ENCODE data around the gene TRAPPC2B.

Gene TRAPPC2B

DNA sequence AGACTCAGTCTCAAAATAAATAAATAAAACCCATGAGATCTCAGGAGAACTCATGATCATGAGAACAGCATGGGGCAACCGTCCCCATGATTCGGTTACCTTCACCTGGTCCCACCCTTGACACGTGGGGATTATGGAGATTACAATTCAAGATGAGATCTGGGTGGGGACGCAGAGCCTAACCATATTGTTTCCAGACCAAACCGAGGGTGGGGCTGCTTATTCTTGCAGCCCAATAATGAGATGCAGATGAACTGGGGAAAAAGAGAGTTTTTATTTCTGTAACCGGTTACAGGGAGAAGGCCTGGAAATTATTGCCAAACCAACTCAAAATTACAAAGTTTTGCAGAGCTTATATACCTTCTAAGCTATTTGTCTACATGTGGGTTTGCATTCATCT is 12.8 kb downstream of the TRAPPC2B start:
- no peak for DNase-seq

DNA sequence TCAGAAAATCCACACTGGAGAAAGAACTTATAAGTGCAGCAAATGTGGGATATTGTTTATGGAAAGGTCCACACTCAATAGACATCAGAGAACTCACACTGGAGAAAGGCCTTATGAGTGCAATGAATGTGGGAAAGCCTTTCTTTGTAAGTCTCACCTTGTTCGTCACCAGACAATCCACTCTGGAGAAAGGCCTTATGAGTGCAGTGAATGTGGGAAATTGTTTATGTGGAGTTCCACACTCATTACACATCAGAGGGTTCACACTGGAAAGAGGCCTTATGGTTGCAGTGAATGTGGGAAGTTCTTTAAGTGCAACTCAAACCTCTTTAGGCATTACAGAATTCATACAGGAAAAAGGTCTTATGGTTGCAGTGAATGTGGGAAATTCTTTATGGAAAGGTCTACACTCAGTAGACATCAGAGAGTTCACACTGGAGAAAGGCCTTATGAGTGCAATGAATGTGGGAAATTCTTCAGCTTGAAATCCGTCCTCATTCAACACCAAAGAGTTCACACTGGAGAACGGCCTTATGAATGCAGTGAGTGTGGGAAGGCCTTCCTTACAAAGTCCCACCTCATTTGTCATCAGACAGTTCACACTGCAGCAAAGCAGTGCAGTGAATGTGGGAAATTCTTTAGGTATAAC is 14.3 kb downstream of the TRAPPC2B start:
- no peak for DNase-seq

DNA sequence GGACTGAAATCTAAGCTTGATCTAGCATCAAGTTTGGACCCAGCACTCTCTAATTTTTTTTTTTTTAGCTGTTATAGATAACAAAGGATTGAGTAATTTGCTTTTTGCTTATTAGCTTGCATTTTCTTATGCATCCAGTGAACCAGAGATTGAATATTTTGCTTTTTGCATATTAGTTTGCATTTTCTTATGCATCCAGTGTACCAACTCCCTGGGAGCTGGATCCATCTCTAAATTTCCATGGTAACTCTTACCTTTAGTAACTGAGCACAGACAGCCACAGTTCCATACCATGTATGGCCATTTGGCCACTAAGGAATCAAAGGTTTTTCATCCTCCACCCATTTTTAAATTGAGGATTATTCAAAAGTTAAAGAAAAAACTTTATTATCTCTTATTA is 17.6 kb downstream of the TRAPPC2B start:
- no peak for DNase-seq

DNA sequence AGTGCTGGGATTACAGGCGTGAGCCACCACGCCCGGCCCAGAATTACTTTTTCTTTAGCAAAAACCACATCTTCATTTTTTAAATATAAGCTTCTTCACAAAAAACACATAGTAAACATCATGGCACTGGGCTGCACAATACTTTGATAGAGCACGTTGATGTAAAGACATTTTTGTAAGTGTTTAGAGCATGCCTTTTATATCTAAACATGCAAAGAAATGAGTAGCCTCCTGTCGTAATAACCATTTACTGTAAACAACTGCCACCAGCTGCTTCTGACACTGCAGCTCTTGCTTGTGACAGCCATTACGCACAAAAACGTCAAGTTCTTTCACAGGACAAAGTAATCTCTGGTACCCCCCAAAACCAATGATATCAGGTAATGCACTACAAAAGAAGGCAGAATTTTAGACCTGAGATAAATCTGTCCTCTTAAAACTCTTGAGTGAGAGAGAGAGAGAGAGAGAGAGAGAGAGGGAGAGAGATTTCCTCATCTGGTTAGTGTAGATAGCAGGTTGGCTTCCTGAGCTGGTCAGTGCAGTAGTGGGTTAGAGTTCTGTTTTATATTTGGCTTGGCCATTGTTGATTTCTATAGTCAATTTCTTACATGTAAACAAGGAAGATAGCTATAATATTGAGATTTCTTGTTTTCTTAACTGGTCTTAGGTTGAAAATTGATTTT is 19.6 kb downstream of the TRAPPC2B start:
- DNase-seq = peak; percentile 48

DNA sequence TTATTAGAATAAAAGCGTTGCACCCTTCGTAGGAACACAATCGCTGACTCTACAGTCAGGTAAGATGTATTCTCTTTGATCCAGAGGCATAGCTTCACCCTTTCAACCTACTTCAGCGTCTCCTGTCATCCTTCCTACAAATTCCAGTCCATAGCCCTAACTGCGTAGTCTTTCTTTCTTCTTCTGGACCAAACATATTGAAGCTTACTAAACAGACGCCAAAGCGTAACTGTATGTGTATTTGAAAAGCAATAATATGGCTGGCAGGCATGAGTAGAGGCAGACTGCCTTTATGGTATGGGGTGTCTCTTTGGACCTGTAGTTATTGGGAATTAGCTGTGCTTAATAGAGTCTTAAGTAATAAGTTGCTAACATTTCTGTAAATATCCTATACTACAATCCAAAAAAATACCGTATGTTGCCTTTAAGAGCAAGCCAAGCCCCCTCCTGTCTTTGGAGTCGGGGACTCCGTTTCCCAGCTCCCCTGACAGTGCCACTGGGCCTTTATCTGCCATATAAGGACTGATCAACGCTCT is 25.9 kb downstream of the TRAPPC2B start:
- DNase-seq = no peak

DNA sequence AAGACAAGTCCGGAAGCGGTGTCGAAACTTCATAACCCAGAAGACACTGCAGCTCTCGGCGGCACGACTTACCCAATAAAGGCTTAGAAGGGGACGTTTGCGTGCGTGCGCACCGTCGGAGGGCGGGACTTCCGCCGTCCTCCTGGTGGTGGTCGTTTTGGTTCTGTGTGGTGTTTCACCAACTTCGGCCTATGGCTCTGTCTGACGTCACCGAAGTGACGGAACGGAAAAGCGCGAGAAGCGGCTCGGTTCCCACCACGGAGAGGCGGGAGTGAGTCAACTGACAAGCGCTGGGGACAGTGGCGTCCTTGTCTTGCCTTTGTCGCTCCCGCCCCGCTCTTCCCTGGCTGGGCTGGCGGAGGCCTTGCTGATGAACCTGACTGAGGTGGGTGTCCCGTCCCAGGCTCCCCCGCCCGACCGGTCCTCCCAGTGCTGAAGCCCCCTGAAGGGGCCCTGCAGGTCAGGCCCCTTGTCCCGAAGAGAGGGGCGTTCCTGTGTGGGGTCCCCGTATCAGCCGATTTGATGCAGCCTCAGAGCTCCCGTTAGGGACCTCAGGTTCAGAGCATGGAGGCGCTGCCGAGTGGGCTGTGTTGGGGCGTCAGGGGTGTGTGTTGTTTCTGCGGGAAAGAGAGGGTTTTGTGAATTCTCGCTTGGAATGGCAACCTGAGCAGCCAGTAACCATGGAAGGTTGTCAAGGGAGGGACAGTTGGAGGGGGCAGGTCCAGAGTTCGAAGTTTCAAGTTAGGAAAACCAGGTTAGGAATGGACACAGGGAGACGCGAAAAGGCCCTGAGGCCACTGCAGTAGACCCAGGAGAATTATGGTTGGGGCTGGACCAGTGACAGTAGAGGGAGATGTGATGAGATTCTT is 26.6 kb downstream of the TRAPPC2B start, which contains the start of gene ZNF548:
ZNF548 (plus strand) TSS at position 125 of the 869 bp plus-strand sequence; CDS start at position 371, 246 bp downstream.
- peak; percentile 100 for DNase-seq

DNA sequence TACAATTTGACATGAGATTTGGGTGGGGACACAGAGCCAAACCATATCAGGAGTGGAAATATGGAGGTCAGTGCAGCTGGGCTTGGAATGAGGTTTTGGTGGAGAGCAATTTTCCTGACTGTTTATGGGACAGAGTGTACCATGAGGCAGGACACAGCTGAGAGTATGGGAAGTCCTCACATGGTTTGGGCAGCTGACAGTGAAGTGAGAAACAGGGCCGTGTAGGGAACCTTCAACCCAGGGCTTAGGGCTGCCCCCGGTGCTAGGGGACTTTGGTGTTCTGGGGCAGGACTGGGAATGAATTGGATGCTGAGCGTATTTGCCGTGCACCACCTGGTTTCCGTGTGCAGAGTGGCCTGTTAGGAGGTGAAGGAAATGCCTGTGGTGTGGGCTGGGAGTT is 32.4 kb downstream of the TRAPPC2B start:
- no peak for DNase-seq

DNA sequence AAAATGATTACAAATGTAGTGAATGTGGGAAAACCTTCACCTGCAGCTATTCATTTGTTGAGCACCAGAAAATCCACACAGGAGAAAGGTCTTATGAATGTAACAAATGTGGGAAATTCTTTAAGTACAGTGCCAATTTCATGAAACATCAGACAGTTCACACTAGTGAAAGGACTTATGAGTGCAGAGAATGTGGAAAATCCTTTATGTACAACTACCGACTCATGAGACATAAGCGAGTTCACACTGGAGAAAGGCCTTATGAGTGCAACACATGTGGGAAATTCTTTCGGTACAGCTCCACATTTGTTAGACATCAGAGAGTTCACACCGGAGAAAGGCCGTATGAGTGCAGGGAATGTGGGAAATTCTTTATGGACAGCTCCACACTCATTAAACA is 35.5 kb downstream of the TRAPPC2B start:
- DNase-seq = no peak

DNA sequence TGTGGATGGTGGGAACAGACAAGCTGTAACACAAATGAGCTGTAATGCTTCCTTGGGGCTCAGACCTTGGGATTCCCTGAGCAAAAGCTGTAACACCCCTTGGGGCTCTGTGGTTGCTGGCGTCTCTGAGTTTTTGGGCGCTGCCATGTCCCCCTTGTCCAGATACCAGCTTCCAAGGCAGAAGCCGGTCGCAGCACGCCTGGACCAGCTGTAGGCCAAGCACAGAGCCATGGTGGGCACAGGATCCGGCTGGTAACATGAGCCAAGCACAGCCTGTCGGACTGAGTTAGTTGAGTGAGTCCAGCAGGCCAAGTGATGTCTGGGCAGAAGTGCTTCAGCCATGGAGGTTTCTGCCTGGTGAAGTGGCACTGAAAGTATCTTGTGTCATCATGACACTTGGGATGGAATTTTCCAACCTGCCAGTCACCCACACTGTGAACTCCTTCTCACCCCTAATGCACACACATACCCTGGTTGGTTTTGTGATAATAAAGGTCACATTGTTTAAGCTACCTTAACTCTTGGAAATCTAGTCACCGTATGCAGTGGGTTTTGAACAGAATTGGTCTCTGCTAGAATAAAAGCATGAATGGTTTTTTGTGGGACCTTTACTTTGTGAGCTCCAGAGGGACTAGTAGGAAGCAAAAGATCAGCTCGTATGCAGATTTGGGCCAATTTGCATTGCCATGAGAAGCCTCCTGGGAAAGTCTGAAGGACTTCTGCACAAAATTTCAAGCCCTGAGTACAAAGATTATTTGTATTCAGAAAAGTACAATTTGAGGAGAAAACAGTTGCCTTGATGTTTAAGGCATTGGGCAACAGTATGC is 40.6 kb downstream of the TRAPPC2B start:
- no peak for DNase-seq

DNA sequence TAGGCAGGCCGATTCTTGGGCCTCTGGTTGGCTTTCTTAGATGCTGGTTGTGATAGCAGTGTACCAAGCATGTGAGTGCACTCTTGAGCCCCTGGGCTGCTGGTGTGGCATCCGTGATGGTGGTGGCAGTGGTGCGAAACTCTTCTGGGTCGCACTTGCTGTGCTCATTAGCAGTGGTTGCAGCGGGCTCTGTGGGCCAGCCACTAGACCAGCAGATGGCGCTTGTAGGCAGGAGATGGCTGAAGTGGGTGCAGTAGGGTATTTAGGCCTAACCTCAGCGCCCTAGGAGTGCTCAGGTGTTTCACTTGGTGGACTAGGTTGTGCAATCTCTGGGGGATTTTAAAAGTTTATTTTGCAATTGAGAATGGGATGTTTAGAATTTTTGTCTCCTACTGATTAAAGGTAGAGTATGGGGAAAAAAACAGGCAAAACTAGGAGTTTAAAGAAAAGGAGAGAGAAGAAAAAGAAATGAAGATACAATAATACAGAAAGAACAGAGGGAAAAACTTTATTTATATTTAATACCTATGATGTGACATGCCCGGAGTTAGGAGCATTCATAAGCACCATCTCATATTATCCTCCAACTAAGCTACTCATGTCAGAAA is 43.3 kb downstream of the TRAPPC2B start:
- DNase-seq = peak; percentile 83

DNA sequence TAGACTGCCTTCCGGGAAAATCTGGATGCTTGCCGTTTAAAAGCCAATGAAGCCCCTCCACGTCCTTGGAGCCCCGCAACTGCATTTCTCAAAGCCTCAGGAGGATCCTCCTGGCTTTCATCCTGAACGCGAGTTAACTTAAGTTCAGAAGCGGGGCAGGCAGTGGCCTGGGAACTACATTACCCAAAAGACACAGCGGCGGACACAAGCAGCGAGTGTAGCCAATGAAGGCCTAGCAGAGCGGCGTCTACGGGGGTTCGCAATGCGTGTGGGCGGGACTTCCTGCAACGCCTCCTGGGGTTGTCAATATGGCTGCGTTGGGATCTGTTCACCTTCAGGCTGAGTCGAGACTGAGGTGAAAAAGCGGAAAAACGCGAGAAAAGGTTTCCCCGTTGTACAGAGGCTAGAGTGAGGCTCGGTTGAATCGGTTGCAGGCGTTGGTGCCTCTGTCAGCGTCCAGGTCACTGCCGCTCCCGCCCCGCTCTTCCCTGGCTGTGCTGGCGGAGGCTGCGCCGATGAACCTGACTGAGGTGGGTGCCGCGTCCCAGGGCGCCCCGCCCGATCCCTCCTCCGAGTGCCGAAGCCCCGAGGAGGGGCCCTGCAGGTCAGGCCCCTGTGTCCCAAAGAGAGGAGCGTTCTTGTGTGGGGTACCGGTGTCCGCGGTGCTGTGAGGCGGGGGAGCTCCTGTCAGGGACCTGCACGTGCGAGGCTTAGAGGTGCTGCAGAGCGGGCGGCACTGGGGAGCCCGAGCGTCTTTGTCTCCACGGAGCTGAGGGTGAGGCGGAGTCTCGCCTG is 47.7 kb downstream of the TRAPPC2B start, which contains the start of gene ZNF17:
ZNF17 (plus strand) TSS at position 285 of the 795 bp plus-strand sequence. CDS start 2,455 bp downstream, outside the sequence.
- DNase-seq = peak; percentile 96

Data from OCI-M1 (cell line).